Measurements from ENCODE around the gene ERBIN.
A peak's percentile ranks its signal among the peaks of the same experiment; 100 is the strongest.

ERBIN gene

GRCh38 chr5:65948115-65948747 lies 21.9 kb downstream of the ERBIN start:
- no peak overlapping the region for H3K9ac ChIP-seq (ENCODE audit: low read length)
- no peak overlapping the region for H3K4me3 ChIP-seq (ENCODE audit: low read depth, low read length)
- no peak overlapping the region for H3K18ac ChIP-seq (ENCODE audit: low read length)
- no peaks in the 10 kb centered on the region for H3K9me3 ChIP-seq (ENCODE audit: insufficient read depth, low read depth, low read length)
- no peak overlapping the region for H3K27ac ChIP-seq (ENCODE audit: low read depth, low read length)
- H3K79me2 ChIP-seq (ENCODE audit: control insufficient read depth, insufficient read depth, low read length, poor library complexity), result peaks cover 9% of the 10 kb centered on the region
- H4K8ac ChIP-seq (ENCODE audit: low read depth, low read length), result no peak overlapping the region
- H4K12ac ChIP-seq (ENCODE audit: low read depth, low read length), result no peak overlapping the region
- H3K36me3 ChIP-seq (ENCODE audit: control insufficient read depth in 1 of 2, insufficient read depth in 2 of 2, low read length in 2 of 2), result peaks cover 0 to 4% of the 10 kb centered on the region in 2 experiments
- H2AK5ac ChIP-seq (ENCODE audit: low read length), result no peak overlapping the region
- no peak overlapping the region for H3K14ac ChIP-seq (ENCODE audit: low read length)
- WGBS (ENCODE audit: extremely low coverage, insufficient coverage, insufficient read length), result 100% methylated on average over 1 of the region's 4 CpGs
- H3K27me3 ChIP-seq (ENCODE audit: insufficient read depth, low read length), result no peaks in the 10 kb centered on the region
- no peaks in the 10 kb centered on the region for H3K79me1 ChIP-seq (ENCODE audit: low read length)
- no peak overlapping the region for H2AFZ ChIP-seq (ENCODE audit: insufficient read depth, low read length, poor library complexity)
- no peak overlapping the region for H4K91ac ChIP-seq (ENCODE audit: low read depth, low read length)
- no peak overlapping the region for H3K23ac ChIP-seq (ENCODE audit: low read length)
- no peak overlapping the region for H3K4me2 ChIP-seq (ENCODE audit: low read length)
- DNase-seq, result no peak
- no peak overlapping the region for H2BK120ac ChIP-seq (ENCODE audit: insufficient read depth, low read length, poor library complexity)
- peak overlapping the region; percentile 96 for H3K4ac ChIP-seq (ENCODE audit: low read depth, low read length)
- no peaks in the 10 kb centered on the region for H3K4me1 ChIP-seq (ENCODE audit: control insufficient read depth in 1 of 2, insufficient read depth in 2 of 2, low read length in 2 of 2)
- H2BK12ac ChIP-seq (ENCODE audit: low read length), result no peak overlapping the region
- no peak overlapping the region for H2BK5ac ChIP-seq (ENCODE audit: low read depth, low read length, poor library complexity)

- Histone ChIP-seq H2AFZ (ENCODE audit: insufficient read depth, low read length, poor library complexity) (no peak overlapping the region), H2BK120ac (ENCODE audit: insufficient read depth, low read length, poor library complexity) (no peak overlapping the region), H3K18ac (ENCODE audit: low read length) (no peak overlapping the region), H3K4ac (ENCODE audit: low read depth, low read length) (no peak overlapping the region), H3K4me2 (ENCODE audit: low read length) (no peak overlapping the region), H2BK12ac (ENCODE audit: low read length) (no peak overlapping the region), H3K9me3 (ENCODE audit: insufficient read depth, low read depth, low read length) (no peaks in the 10 kb centered on the region), H3K27ac (ENCODE audit: low read depth, low read length) (no peak overlapping the region), H3K14ac (ENCODE audit: low read length) (no peak overlapping the region), H3K23ac (ENCODE audit: low read length) (no peak overlapping the region), H3K4me1 (ENCODE audit: control insufficient read depth in 1 of 2, insufficient read depth in 2 of 2, low read length in 2 of 2) (no peaks in the 10 kb centered on the region), H3K4me3 (ENCODE audit: low read depth, low read length) (no peak overlapping the region), H2AK5ac (ENCODE audit: low read length) (no peak overlapping the region), H4K12ac (ENCODE audit: low read depth, low read length) (no peak overlapping the region), H3K79me2 (ENCODE audit: control insufficient read depth, insufficient read depth, low read length, poor library complexity) (peaks cover 12% of the 10 kb centered on the region), H3K27me3 (ENCODE audit: insufficient read depth, low read length) (no peaks in the 10 kb centered on the region), H4K8ac (ENCODE audit: low read depth, low read length) (no peak overlapping the region), H2BK5ac (ENCODE audit: low read depth, low read length, poor library complexity) (no peak overlapping the region), H3K9ac (ENCODE audit: low read length) (no peak overlapping the region), H3K79me1 (ENCODE audit: low read length) (no peaks in the 10 kb centered on the region), H4K91ac (ENCODE audit: low read depth, low read length) (no peak overlapping the region), H3K36me3 (ENCODE audit: control insufficient read depth in 1 of 2, insufficient read depth in 2 of 2, low read length in 2 of 2) (peaks cover 0 to 1% of the 10 kb centered on the region in 2 experiments)
- 100% methylated on average over 1 of the region's 3 CpGs for WGBS (ENCODE audit: extremely low coverage, insufficient coverage, insufficient read length)
- no peak for DNase-seq
Measured at GRCh38 chr5:65951330-65951729, 25.0 kb downstream of the ERBIN start.

GRCh38 chr5:65952259-65952658 lies 25.9 kb downstream of the ERBIN start:
- no peak overlapping the region for H3K4me2 ChIP-seq (ENCODE audit: low read length)
- no peak overlapping the region for H2BK12ac ChIP-seq (ENCODE audit: low read length)
- H2AFZ ChIP-seq (ENCODE audit: insufficient read depth, low read length, poor library complexity), result no peak overlapping the region
- H4K8ac ChIP-seq (ENCODE audit: low read depth, low read length), result no peak overlapping the region
- H2BK5ac ChIP-seq (ENCODE audit: low read depth, low read length, poor library complexity), result no peak overlapping the region
- H3K14ac ChIP-seq (ENCODE audit: low read length), result no peak overlapping the region
- no peaks in the 10 kb centered on the region for H3K9me3 ChIP-seq (ENCODE audit: insufficient read depth, low read depth, low read length)
- H4K12ac ChIP-seq (ENCODE audit: low read depth, low read length), result no peak overlapping the region
- H3K27ac ChIP-seq (ENCODE audit: low read depth, low read length), result no peak overlapping the region
- H3K4me1 ChIP-seq (ENCODE audit: control insufficient read depth in 1 of 2, insufficient read depth in 2 of 2, low read length in 2 of 2), result no peaks in the 10 kb centered on the region
- no peak overlapping the region for H3K23ac ChIP-seq (ENCODE audit: low read length)
- H3K36me3 ChIP-seq (ENCODE audit: control insufficient read depth in 1 of 2, insufficient read depth in 2 of 2, low read length in 2 of 2), result peaks cover 0 to 1% of the 10 kb centered on the region in 2 experiments
- no CpG with 5 or more reads among the region's 1 CpG for WGBS (ENCODE audit: extremely low coverage, insufficient coverage, insufficient read length)
- no peak overlapping the region for H4K91ac ChIP-seq (ENCODE audit: low read depth, low read length)
- H2AK5ac ChIP-seq (ENCODE audit: low read length), result no peak overlapping the region
- H3K4ac ChIP-seq (ENCODE audit: low read depth, low read length), result peak overlapping the region; percentile 97
- no peak overlapping the region for H3K4me3 ChIP-seq (ENCODE audit: low read depth, low read length)
- no peak overlapping the region for H2BK120ac ChIP-seq (ENCODE audit: insufficient read depth, low read length, poor library complexity)
- H3K79me2 ChIP-seq (ENCODE audit: control insufficient read depth, insufficient read depth, low read length, poor library complexity), result peaks cover 10% of the 10 kb centered on the region
- no peak for DNase-seq
- no peaks in the 10 kb centered on the region for H3K79me1 ChIP-seq (ENCODE audit: low read length)
- H3K18ac ChIP-seq (ENCODE audit: low read length), result no peak overlapping the region
- H3K27me3 ChIP-seq (ENCODE audit: insufficient read depth, low read length), result no peaks in the 10 kb centered on the region
- no peak overlapping the region for H3K9ac ChIP-seq (ENCODE audit: low read length)

- Histone ChIP-seq H3K4me3 (ENCODE audit: low read depth, low read length) (no peak overlapping the region), H3K36me3 (ENCODE audit: control insufficient read depth in 1 of 2, insufficient read depth in 2 of 2, low read length in 2 of 2) (peaks cover 0 to 5% of the 10 kb centered on the region in 2 experiments), H3K9ac (ENCODE audit: low read length) (no peak overlapping the region), H3K27me3 (ENCODE audit: insufficient read depth, low read length) (no peaks in the 10 kb centered on the region), H3K4me2 (ENCODE audit: low read length) (no peak overlapping the region), H3K4me1 (ENCODE audit: control insufficient read depth in 1 of 2, insufficient read depth in 2 of 2, low read length in 2 of 2) (no peaks in the 10 kb centered on the region), H3K79me2 (ENCODE audit: control insufficient read depth, insufficient read depth, low read length, poor library complexity) (peaks cover 5% of the 10 kb centered on the region), H3K27ac (ENCODE audit: low read depth, low read length) (no peak overlapping the region), H2AFZ (ENCODE audit: insufficient read depth, low read length, poor library complexity) (no peak overlapping the region), H3K23ac (ENCODE audit: low read length) (no peak overlapping the region), H3K79me1 (ENCODE audit: low read length) (no peaks in the 10 kb centered on the region), H4K8ac (ENCODE audit: low read depth, low read length) (no peak overlapping the region), H2AK5ac (ENCODE audit: low read length) (no peak overlapping the region), H3K18ac (ENCODE audit: low read length) (no peak overlapping the region), H3K14ac (ENCODE audit: low read length) (no peak overlapping the region), H2BK12ac (ENCODE audit: low read length) (no peak overlapping the region), H3K9me3 (ENCODE audit: insufficient read depth, low read depth, low read length) (no peaks in the 10 kb centered on the region), H4K12ac (ENCODE audit: low read depth, low read length) (no peak overlapping the region), H3K4ac (ENCODE audit: low read depth, low read length) (peak overlapping the region; percentile 55), H2BK120ac (ENCODE audit: insufficient read depth, low read length, poor library complexity) (no peak overlapping the region), H4K91ac (ENCODE audit: low read depth, low read length) (no peak overlapping the region), H2BK5ac (ENCODE audit: low read depth, low read length, poor library complexity) (no peak overlapping the region)
- DNase-seq, result peak in 1 of 2 donors; percentile 17
- no CpG with 5 or more reads among the region's 3 CpGs for WGBS (ENCODE audit: extremely low coverage, insufficient coverage, insufficient read length)
Measured at GRCh38 chr5:65954200-65954599, 27.8 kb downstream of the ERBIN start.
